ENCODE results near the gene IQCF2. TPM values are rescaled to one million over a fixed set of nuclear protein-coding genes. Genes with fewer than 3 reads are reported as not detected.

Gene IQCF2
- total RNA-seq, 3 donors from 2014 or later: not detected

DNA sequence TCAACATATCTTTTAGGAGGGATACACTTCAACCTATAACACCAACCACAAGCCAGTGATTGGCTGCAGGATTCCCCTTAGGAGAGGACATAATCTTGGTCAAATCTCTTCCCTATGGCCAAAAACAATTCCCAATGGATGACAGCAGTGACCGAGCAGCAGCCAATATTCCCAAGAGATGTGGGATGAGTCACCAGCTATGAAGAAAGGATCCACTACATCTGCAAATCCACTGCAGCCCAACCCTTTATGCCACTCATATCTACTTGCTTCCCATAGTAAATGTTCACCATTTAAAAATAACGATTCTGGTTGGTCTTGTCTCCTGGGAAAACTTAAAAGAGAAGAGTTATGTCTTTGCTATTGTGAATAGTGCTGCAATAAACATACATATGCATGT lies 18.5 kb downstream of the IQCF2 start:
- intact Hi-C loops (cut with DNase I, micrococcal nuclease): no loop called here
- DNase-seq (no peak), ATAC-seq (no peak)

DNA sequence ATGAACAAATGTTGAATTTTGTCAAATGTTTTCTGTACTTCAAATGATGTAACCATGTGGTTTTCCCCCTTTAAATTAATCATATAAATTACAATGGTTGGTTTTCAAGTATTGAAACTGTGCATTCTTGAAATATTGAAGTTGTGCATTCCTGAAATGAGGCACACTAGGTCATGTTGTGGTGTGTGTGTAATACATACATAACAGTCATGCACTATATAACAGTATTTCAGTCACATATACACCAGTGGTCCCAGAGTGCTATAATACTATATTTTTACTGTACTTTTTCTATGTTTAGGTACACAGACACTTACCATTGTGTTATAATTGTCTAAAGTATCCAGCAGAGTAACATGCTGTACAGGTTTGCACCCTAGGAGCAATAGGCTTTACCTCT lies 25.0 kb downstream of the IQCF2 start:
- TF ChIP-seq, protein P1, sequence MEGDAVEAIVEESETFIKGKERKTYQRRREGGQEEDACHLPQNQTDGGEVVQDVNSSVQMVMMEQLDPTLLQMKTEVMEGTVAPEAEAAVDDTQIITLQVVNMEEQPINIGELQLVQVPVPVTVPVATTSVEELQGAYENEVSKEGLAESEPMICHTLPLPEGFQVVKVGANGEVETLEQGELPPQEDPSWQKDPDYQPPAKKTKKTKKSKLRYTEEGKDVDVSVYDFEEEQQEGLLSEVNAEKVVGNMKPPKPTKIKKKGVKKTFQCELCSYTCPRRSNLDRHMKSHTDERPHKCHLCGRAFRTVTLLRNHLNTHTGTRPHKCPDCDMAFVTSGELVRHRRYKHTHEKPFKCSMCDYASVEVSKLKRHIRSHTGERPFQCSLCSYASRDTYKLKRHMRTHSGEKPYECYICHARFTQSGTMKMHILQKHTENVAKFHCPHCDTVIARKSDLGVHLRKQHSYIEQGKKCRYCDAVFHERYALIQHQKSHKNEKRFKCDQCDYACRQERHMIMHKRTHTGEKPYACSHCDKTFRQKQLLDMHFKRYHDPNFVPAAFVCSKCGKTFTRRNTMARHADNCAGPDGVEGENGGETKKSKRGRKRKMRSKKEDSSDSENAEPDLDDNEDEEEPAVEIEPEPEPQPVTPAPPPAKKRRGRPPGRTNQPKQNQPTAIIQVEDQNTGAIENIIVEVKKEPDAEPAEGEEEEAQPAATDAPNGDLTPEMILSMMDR (IDR thresholded peaks at IDR 0.05): no peak

More for the DNA sequence above, 18.5 kb downstream of the IQCF2 start:
- H3K4me3 ChIP-seq: no peak overlapping the region
- no peaks in the 10 kb centered on the region for H3K36me3 ChIP-seq (ENCODE audit: low read depth)
- H3K9me3 ChIP-seq: no peaks in the 10 kb centered on the region
- H3K4me1 ChIP-seq (ENCODE audit: low read depth): no peaks in the 10 kb centered on the region
- TF ChIP-seq, protein P1 (IDR thresholded peaks at IDR 0.05): no peak

GRCh38 chr3:51887620-51888019 lies 26.2 kb downstream of the IQCF2 start:
- Histone ChIP-seq H3K9me3 (no peaks in the 10 kb centered on the region), H3K4me3 (no peak overlapping the region), H3K4me1 (ENCODE audit: low read depth) (no peaks in the 10 kb centered on the region), H3K36me3 (ENCODE audit: low read depth) (no peaks in the 10 kb centered on the region)
- ATAC-seq (peak; percentile 37), DNase-seq (no peak)
- TF ChIP-seq, protein P1 (IDR thresholded peaks at IDR 0.05): no peak
- intact Hi-C loops (cut with DNase I, micrococcal nuclease): no loop called here

More for the DNA sequence above, 25.0 kb downstream of the IQCF2 start:
- intact Hi-C loops (cut with DNase I, micrococcal nuclease): no loop called here
- no peaks in the 10 kb centered on the region for H3K9me3 ChIP-seq
- DNase-seq (no peak), ATAC-seq (no peak)
- H3K4me3 ChIP-seq: no peak overlapping the region
- H3K36me3 ChIP-seq (ENCODE audit: low read depth): no peaks in the 10 kb centered on the region
- no peaks in the 10 kb centered on the region for H3K4me1 ChIP-seq (ENCODE audit: low read depth)

GRCh38 chr3:51888463-51889105 lies 27.2 kb downstream of the IQCF2 start:
- H3K4me3 ChIP-seq: no peak overlapping the region
- TF ChIP-seq, protein P1 (IDR thresholded peaks at IDR 0.05): no peak
- DNase-seq (no peak), ATAC-seq (no peak)
- no peaks in the 10 kb centered on the region for H3K9me3 ChIP-seq
- no peaks in the 10 kb centered on the region for H3K4me1 ChIP-seq (ENCODE audit: low read depth)
- intact Hi-C loops (cut with DNase I, micrococcal nuclease): no loop called here
- H3K36me3 ChIP-seq (ENCODE audit: low read depth): no peaks in the 10 kb centered on the region

DNA sequence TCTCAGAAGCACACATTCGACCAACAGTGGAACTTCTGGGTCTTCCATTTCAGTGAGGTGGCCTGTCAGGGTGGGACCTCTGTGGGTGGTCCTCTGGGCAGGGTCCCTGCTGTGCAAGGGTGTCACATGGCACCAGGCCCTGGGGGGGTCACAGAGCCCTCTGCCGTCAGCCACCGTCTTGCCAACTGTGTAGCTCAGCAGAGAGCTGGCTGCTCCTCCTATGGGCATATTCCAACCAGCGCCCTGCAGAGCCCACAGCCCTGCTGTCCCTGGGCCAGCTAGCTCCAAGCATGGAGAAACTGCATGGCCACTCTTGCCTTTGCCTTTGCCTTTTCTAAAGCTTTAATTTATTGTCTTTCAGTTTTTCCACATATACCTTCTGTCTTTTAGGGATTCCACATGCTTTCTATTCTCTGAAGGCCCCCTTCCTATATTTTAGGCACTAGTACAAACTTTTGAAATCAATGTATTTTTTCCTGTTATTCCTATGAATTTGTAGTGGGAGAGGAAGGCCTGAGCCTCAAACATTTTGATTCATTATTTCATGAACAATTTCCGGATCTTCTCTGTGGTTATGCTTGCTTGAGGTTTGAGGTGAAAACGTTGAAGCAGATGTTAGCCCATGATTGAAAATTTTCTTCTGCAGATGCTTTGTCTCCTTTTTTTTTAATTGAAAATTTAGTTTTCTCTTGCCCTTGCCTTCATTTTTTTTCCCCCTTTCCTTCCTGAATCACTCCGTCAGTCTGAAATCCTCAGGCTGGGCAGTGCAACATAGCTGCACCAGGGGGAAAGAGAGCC lies 30.0 kb downstream of the IQCF2 start:
- no peak for ATAC-seq
- H3K4me3 ChIP-seq: no peak overlapping the region
- TF ChIP-seq, protein P1 (IDR thresholded peaks at IDR 0.05): no peak

More for the DNA sequence above, 30.0 kb downstream of the IQCF2 start:
- H3K36me3 ChIP-seq (ENCODE audit: low read depth): no peaks in the 10 kb centered on the region
- no peaks in the 10 kb centered on the region for H3K9me3 ChIP-seq
- no peaks in the 10 kb centered on the region for H3K4me1 ChIP-seq (ENCODE audit: low read depth)
- intact Hi-C loops (cut with DNase I, micrococcal nuclease): no loop called here
- no peak for DNase-seq
